Measurements from ENCODE around the gene ZNF610. TPM values are rescaled to one million over a fixed set of nuclear protein-coding genes. Genes with fewer than 3 reads are reported as not detected.

Gene ZNF610
- total RNA-seq, 1 donor, result 3.3 TPM

- DNase-seq (ENCODE audit: insufficient read length, low spot score, missing footprints), result no peak
- no peaks in the 10 kb centered on the region for H3K4me1 ChIP-seq (ENCODE audit: insufficient read depth, low read length)
- H3K4me3 ChIP-seq (ENCODE audit: insufficient read depth, low read length), result no peak overlapping the region
- peaks cover 16% of the 10 kb centered on the region for H3K36me3 ChIP-seq (ENCODE audit: insufficient read depth, low read length)
- H3K4me2 ChIP-seq (ENCODE audit: insufficient read depth, low read length), result no peak overlapping the region
- H2AFZ ChIP-seq (ENCODE audit: low read length), result no peak overlapping the region
- H4K20me1 ChIP-seq (ENCODE audit: insufficient read depth, low read length), result no peaks in the 10 kb centered on the region
- H3K79me2 ChIP-seq (ENCODE audit: insufficient read depth, low read length), result no peaks in the 10 kb centered on the region
- H3K9me3 ChIP-seq (ENCODE audit: low read depth, low read length), result peaks cover 33% of the 10 kb centered on the region
- H3K27me3 ChIP-seq (ENCODE audit: insufficient read depth, low read length), result no peaks in the 10 kb centered on the region
- TF ChIP-seq, protein P1, sequence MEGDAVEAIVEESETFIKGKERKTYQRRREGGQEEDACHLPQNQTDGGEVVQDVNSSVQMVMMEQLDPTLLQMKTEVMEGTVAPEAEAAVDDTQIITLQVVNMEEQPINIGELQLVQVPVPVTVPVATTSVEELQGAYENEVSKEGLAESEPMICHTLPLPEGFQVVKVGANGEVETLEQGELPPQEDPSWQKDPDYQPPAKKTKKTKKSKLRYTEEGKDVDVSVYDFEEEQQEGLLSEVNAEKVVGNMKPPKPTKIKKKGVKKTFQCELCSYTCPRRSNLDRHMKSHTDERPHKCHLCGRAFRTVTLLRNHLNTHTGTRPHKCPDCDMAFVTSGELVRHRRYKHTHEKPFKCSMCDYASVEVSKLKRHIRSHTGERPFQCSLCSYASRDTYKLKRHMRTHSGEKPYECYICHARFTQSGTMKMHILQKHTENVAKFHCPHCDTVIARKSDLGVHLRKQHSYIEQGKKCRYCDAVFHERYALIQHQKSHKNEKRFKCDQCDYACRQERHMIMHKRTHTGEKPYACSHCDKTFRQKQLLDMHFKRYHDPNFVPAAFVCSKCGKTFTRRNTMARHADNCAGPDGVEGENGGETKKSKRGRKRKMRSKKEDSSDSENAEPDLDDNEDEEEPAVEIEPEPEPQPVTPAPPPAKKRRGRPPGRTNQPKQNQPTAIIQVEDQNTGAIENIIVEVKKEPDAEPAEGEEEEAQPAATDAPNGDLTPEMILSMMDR (IDR thresholded peaks at IDR 0.05; ENCODE audit: extremely low read depth, low read depth, low read length), result no peak
- no peak overlapping the region for H3K27ac ChIP-seq (ENCODE audit: low read depth, low read length)
Observed at GRCh38 chr19:52415711-52416110, 79.7 kb downstream of the ZNF610 start.

Small RNA genes lying within 50 kb of the gene (small RNA-seq; reads per million reads assigned to genes)
- gene AC010332.1, result not detected

Other genes starting within 250 kb of the ZNF610 start
- 27.9 and 30.9 TPM in 2 replicates for gene ZNF841, start 240.5 kb upstream of the ZNF610 start, total RNA-seq
- 9.8 and 12.7 TPM in 2 replicates for gene ZNF616, start 196.3 kb upstream of the ZNF610 start, total RNA-seq
- gene ZNF836, start 164.6 kb upstream of the ZNF610 start, total RNA-seq, result 11.9 and 21.2 TPM in 2 replicates
- 151 and 183 TPM in 2 replicates for gene PPP2R1A, start 146.2 kb upstream of the ZNF610 start, total RNA-seq
- gene ZNF766, start 66.7 kb upstream of the ZNF610 start, total RNA-seq, result 11.2 and 16.5 TPM in 2 replicates
- 9.4 and 10.3 TPM in 2 replicates for gene ZNF480, start 39.1 kb upstream of the ZNF610 start, total RNA-seq
- 18.5 and 27.1 TPM in 2 replicates for gene ZNF880, start 33.7 kb downstream of the ZNF610 start, total RNA-seq
- 26.5 and 32.9 TPM in 2 replicates for gene ZNF528, start 61.6 kb downstream of the ZNF610 start, total RNA-seq
- gene ZNF534, start 92.9 kb downstream of the ZNF610 start, total RNA-seq, result not detected in 2 replicates
- gene ZNF578, start 117.3 kb downstream of the ZNF610 start, total RNA-seq, result 2.4 and 2.5 TPM in 2 replicates
- 17.0 and 19.7 TPM in 2 replicates for gene ZNF808, start 191.4 kb downstream of the ZNF610 start, total RNA-seq
- 14.5 and 17.7 TPM in 2 replicates for gene ZNF701, start 234.0 kb downstream of the ZNF610 start, total RNA-seq

All from osteoblast (primary cell).